GF-D8 (cell line): ENCODE results near the gene NADK2.
A peak's percentile ranks its signal among the peaks of the same experiment; 100 is the strongest.
"Not testable (repeated sequence)": the region's sequence is repeated elsewhere in the genome, so short reads cannot be mapped to it uniquely, and the experiment has no call there.

Experiments used
- DNase-seq: peaks from one replicate; lab custom pipeline; 2025; lab: John Stamatoyannopoulos, UW

NADK2 gene

GRCh38 chr5:36241631-36242533 lies at the start of gene NADK2:
TSS of gene NADK2 (minus strand) at chr5:36241925. CDS start at chr5:36241798, 127 bp downstream.
- DNase-seq = peak; percentile 86

- no peak for DNase-seq
Measured at GRCh38 chr5:36285837-36286615, 44.3 kb upstream of the NADK2 start.

- DNase-seq = not testable (repeated sequence)
Measured at GRCh38 chr5:36283775-36284174, 42.0 kb upstream of the NADK2 start.

GRCh38 chr5:36281626-36282025 lies 39.9 kb upstream of the NADK2 start:
- DNase-seq = no peak

GRCh38 chr5:36279054-36279698 lies 37.5 kb upstream of the NADK2 start:
- no peak for DNase-seq

- DNase-seq = no peak
Measured at GRCh38 chr5:36277521-36278176, 35.9 kb upstream of the NADK2 start.

- no peak for DNase-seq
Measured at GRCh38 chr5:36276864-36277263, 35.1 kb upstream of the NADK2 start.

GRCh38 chr5:36273809-36274526 lies 32.2 kb upstream of the NADK2 start:
- peak; percentile 17 for DNase-seq

- no peak for DNase-seq
Measured at GRCh38 chr5:36272136-36272690, 30.5 kb upstream of the NADK2 start.

GRCh38 chr5:36270876-36271575 lies 29.3 kb upstream of the NADK2 start:
- DNase-seq = no peak

- DNase-seq = no peak
Measured at GRCh38 chr5:36270175-36270574, 28.4 kb upstream of the NADK2 start.

- no peak for DNase-seq
Measured at GRCh38 chr5:36269478-36269877, 27.8 kb upstream of the NADK2 start.

- DNase-seq = no peak
Measured at GRCh38 chr5:36267905-36268304, 26.2 kb upstream of the NADK2 start.

GRCh38 chr5:36264202-36264760 lies 22.6 kb upstream of the NADK2 start:
- no peak for DNase-seq

GRCh38 chr5:36261186-36261585 lies 19.5 kb upstream of the NADK2 start:
- DNase-seq = no peak

- DNase-seq = no peak
Measured at GRCh38 chr5:36253575-36253974, 11.8 kb upstream of the NADK2 start.

- DNase-seq = no peak
Measured at GRCh38 chr5:36252722-36253365, 11.1 kb upstream of the NADK2 start.

- no peak for DNase-seq
Measured at GRCh38 chr5:36251218-36251617, 9.5 kb upstream of the NADK2 start.

- DNase-seq = no peak
Measured at GRCh38 chr5:36250427-36250826, 8.7 kb upstream of the NADK2 start.
